HG03060 (cell line): Measurements from ENCODE around the gene FMNL1.

Experiments used
- ATAC-seq: cut with Tn5 transposase; IDR thresholded peaks from one replicate; pipeline ENCODE4 v1.9.1; 2021; ENCODE audit warnings: low read depth, moderate number of reproducible peaks; ENCODE audit not compliant: unreplicated experiment

FMNL1 gene

DNA sequence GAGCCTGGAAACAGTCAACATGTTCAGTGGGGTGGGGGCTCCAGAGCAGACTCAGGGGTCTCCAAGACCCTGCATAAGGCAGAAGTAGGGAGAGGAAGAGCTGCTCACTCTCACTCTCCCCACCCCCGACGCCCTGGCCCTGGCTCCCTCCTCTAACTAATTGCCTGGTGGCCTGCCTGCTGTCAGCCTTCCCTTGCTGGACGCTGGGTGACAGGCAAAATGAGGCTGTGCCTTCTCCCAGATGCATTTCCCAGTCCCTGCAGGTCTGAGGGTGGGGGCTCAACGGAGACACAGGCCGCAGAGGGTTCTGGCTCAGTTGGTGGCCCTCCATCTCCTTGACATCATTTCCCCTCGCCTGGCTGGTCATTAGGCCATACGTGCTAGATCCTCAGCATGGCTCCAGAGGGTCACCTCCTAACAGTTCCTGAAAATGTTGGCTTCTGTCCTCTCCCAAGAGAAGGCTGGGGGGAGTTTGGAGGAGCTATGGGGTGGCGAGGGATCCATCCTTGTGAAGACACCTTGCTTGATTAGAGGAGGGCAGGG lies 1.4 kb downstream of the FMNL1 start:
- ATAC-seq, result no peak

DNA sequence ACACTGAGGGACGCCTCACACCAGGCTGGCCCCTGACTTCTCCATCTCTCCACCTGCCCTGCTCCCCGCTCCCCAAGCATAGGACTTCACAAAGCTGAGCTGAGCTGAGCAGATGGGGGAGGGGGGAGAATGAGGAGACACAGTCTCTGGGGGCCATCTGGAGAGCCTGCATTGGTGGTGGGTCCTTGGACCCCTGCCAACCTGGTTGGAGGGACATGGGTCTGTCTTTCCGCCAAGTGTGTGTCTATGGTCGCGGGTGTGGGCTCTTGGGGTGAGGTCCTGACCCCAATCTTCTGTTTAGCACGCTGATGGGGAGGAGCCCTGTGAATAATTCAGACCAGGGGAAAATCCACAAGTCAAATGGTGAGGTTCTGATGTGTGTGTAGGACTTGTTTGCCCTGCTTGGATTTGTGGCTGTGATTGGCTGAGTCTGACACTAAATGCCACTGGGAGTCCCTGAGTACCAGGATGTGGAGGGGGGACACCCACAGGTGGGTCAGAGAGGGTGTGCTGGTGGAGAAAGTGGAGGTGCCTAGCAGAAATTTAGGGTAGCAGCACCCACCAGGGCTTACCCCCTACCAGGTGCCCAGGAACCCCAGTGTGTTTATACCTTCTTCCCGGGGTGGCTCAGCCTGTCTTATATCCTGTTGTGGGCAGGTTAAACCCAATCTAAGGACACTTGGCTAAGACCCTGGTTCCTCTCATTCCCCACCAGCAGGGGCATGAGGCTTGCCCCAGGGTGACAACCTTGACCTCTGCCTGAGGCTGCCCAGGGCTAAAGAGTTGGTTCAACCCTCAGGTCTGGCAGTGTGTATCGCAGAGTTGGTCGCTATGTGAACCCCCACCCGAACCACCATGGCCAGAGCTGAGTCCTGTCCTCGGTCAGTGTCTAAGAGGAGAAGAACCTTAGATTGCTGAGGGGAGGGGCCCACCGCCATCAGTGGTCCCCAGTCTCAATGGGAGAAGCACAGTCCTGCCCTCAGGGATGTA lies 2.1 kb downstream of the FMNL1 start:
- ATAC-seq, result no peak

DNA sequence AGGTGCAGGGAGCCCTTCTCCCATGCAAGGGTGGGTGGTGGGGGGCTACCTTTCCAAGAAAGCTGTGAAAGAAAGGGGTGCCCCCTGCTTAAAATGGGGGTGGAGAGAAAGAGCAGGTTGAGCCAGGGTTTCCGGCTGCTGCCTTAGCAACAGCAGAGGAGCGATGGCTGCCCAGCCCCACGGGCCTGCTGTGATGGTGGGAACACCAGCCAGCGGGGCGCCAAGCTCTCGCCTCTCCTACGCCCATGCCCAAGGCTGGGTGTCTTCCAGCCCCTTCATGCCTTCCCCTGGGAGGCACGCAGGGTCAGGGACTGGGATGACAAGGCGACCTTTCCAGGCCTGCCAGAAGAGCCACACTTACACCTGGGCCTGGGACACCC lies 3.0 kb downstream of the FMNL1 start:
- ATAC-seq, result no peak

DNA sequence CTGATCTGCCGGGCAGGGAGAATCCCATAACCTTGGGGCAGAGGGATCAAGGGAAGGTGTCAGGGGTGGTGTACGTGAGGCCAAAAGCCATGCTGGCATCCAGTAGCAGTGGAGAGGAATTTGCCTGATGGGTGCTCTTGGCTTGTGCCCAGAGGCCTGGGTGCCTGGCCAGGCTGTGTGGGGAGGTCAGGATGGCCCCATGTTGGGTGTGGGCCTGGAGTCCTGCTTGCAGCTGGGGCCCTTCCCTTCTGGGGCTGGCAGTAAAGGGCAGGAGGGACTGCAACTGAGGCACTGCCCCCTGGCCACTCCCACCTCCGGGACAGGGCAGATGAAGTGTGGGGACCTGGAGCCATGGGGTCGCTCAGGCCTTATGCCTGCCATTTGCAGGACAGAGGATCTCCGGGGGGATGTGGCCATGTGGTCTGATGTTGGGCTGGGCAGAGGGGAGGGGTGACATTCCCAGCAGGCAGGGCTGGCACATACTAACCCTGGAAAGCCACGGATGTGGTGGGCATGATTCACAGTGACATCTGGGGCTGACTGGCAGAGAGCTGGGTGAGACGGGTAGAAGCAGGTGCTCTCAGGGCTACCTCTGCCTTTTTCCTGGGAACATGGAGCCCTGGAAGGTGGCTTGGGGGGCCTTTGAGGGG lies 3.5 kb downstream of the FMNL1 start:
- no peak for ATAC-seq

DNA sequence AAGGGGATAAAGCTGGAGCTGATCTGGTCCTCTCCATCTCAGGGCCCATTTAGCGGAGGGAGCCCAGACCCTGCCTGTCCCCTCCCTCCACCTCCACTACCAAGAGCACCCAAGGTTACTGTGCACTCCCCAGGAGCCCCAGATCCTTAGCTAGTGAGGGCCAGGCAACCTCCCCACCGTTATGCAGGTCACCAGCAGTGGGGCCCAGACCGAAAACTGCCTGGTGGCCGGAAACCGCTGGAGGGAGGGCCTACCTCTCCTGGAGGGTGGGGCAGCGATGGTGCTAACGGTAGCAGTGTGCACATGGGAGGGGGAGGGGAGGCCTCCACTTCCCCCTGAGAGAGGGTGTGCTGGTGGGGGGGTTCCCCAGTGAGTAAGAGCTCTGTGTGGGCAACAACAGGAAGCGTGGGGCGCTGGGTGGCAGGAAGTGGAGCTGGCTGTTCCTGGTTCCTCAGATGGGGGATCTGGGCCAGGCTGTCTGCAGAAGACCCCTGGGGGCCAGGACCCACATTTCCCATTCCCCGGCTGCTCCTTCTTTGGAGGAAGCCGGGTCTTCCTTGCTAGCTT lies 4.4 kb downstream of the FMNL1 start:
- peak; percentile 35 for ATAC-seq

DNA sequence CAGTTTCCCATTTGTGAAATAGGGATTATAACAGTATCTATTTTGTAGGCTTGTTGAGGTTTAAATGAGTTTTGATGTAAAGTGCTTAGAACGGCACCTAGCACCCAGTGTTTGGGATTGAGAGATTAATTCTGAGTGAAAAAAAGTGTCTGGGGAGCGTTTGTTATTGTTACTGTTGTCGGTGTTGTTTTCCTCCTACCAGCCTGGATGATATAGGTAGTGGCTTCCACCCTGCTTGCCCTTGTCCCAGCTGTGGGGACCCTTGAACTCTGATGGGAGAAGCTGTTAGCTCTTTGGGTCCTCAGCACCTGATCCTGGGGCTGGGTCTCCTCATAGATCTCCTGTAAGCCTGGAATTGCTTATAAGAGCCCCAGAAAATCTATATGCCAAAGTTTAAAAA lies 4.9 kb downstream of the FMNL1 start:
- ATAC-seq, result no peak

DNA sequence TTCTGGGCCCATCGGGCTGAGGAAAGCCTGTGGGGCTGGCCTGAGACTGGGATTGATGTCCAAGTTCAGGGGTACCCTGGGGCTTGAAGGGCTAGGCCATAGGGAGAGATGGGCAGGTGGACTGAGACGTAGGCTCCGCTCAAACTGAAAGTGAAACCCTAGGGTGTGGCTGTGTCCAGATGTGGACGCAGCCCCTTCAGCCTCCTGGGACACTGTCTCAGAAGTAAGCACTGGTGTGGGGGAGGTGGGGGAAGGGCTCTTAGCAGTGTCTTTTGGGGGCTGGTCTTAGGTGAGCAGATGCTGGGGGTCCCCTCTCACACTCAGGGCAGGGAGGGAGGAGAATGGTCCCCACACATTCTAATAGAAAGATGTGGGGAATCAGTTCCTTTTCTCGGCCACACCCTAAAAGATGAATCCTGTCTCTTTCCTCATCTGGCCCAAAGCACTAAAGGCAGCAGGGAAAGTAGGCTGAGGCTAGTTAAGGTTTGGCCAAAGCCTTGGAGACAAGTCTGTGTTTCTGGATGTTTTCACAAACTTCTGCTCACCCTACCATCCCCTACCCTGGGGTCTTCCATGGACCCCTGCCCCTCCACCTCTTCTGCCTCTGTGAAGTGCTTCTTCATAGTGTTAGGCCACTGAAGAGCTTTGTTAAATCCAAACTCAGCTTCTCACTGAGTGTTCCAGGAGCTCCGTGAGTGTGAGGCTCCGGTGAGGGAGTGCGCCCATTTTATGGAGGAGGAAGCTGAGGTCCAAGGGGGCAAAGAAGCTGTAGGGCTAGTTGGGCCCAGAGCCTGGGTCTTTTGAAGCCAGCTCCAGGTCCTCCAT lies 5.6 kb downstream of the FMNL1 start:
- ATAC-seq, result no peak

DNA sequence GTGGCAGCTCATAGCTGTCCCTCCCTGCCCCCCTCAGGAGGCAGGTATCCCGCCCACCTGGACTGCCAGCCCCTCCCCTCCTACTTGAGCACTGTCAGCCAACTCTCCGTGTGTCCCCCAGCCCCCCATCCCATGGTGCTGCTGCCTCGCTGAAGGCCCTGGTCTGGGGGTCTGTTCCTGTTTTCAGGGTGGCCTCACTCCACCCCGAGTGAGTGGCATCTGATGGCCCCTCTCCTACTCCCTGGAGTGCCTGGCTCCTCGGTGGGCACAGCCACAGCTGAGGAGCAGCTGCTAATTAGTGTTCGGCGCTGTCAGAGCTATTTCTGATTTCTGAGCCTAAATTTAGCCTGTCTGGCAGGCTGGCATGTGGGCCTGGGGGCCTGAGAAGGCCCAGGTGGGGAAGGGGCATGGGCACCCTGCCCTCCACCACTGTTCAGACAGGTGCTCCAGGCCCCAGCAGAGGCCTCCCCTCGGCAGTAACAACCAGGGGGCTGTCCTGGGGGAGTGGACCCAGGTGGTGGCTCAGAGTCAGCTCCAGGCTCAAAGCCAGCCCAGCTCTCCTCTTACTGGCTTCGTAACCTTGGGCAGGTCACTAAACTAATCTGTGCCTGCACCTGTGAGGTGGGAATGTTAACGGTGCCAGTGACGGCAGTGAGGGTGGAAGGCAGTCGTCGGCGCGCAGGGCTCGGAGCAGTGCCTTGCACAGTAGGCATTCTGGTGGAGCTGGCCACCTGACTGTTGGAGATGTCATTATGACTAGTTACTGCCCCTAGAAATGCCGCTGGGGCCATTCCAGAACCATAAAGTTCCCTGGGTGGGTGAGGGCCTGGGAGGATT lies 6.5 kb downstream of the FMNL1 start:
- no peak for ATAC-seq

DNA sequence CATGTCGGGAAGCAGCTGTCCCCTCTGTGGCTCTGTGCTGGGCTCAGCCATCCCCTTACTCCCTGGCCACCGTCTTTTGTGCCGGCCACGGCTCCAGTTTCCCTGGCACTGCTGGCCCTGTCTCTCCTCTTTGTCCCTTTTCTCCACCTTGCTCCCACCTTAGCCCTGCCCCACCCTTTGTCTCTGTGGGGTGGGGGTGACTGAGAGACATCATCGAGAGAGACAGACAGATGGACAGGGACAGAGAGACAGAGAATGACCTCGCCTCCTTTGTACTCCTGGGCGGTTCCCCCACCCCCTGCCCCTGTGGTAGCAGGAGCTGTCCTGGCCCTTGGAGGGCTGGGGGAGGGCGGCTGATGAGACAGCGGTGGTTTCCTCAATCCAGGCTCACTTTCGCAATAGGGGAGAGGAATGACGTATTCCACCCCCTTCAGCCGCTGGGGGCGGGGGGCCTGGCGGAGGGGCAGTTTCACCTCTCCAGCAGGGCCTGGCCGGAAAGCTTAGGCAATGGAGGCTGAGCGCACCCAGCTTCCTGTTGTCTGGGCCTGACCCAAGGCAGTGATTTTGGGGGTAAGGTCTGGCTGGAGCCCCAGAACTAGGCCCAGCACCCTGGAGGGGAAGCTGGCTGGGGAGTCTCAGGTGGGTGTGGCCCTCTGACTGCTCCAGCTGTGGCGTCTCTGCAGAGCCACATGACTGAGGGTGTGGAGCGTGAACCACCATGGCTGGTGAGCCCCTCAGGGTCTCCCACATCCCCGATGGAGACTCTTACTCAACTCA lies 7.3 kb downstream of the FMNL1 start:
- ATAC-seq, result no peak

DNA sequence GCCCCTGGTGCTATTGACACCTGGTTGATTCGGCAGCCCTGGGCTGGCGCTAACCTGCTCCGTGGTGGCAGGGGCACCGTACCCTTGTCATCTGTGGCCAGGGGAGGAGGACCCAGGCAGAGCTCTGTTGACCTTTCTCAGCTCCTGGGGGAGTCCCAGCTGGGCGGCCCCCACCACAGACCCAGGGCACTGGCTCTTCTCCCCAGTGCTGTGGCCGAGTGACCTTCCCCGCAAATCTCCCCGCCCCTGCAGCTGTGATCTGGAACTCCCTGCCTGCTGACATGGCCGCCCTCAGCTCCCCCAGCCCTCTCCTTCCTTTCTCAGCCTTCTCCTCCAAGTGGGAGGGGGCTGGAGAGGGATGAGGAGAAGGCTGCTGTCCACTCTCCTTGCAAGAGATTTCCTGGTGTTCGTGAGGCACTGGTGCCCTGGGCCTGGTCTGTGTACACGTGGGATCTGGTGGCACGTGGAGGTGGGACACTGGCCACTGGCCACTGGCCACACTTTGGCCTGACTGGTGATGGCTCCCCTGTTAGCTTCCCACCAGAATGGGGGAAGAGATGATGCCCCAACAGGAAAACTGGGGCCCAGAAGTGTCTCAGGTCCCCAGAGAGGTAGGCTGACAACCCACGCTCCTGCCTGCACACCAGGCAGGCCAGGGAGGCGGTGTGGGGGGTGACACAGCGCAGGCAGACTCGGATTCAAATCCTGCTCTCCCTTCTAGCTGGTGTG lies 8.2 kb downstream of the FMNL1 start:
- ATAC-seq, result no peak

DNA sequence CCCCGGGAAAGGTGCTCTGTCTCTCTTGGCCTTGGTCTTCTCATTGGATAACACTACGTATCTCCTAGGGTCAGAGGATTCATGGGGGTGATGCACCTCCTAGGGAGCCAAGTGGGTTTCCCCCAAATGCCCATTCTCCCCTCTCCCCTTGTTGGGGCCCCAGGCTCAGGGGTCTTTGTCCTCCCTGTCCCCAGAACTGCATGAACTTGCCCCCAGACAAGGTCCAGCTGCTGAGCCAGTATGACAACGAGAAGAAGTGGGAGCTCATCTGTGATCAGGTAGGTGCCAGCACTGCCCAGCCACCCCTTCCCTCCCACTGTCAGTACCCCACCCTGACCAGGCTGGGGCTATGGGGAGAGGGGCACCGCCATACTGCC lies 8.7 kb downstream of the FMNL1 start:
- no peak for ATAC-seq

DNA sequence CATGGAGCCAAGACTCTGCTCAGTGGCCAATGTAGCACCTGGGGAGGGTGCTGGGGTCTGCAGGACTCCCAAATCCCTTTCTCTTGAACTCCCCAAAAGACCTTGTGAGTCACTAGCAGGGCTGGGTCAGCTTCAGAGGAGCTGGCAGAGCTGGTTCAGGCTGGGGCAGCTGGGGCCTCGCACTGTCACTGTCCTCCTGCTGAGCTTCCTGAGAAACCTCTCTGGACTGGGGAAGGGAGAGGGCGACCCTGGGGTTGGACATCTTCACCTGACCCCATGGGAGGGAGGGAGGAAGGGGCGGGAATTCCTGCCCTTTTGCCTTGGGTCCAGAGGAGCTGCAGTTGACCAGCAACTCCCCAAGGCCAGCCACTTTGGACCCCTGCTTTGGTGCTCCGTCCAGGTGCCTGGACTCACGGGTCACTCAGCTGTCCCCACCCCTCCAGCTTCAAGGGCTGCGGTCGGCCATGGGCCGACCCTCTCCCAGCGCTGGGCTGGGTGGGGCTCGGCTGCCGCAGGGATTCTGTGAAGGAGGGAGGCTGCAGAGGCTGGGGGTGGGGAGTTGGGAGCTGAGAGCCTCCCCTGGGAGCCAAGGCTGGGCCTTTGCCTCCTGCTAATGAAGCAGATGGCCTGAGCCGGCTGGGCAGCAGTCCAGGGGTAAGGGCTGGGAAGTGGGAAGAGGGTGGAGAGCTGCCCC lies 9.2 kb downstream of the FMNL1 start:
- ATAC-seq, result no peak

DNA sequence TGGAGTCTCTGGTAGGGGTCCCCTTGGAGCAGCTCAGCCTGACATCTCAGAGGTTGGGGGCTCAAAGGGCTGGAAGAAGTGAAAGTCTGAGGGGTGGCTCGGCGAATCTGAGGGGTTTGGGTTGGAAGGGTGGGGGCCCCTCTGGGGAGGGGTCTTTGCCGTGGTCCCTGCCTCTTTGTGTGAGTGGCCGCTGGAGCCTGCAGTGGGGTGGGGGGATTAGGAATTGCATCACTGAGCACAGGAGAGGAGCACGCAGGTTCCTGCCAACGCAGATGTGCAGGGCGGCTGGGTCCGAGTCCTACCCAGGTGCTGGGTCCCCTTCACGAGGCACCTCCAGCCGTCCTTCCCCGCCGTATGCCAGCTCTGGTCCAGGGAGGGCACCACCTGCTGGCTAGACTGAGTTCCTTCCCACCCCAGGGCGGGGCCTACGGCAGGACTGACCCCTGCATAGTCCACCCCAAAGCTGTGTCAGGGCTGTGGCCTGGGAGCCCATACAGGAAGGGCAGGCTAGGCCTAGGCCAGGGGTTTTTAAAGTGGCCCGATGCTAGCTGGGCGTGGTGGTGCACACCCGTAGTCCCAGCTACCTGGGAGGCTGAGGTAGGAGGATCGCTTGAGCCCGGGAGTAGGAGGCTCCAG lies 9.9 kb downstream of the FMNL1 start:
- ATAC-seq, result no peak

DNA sequence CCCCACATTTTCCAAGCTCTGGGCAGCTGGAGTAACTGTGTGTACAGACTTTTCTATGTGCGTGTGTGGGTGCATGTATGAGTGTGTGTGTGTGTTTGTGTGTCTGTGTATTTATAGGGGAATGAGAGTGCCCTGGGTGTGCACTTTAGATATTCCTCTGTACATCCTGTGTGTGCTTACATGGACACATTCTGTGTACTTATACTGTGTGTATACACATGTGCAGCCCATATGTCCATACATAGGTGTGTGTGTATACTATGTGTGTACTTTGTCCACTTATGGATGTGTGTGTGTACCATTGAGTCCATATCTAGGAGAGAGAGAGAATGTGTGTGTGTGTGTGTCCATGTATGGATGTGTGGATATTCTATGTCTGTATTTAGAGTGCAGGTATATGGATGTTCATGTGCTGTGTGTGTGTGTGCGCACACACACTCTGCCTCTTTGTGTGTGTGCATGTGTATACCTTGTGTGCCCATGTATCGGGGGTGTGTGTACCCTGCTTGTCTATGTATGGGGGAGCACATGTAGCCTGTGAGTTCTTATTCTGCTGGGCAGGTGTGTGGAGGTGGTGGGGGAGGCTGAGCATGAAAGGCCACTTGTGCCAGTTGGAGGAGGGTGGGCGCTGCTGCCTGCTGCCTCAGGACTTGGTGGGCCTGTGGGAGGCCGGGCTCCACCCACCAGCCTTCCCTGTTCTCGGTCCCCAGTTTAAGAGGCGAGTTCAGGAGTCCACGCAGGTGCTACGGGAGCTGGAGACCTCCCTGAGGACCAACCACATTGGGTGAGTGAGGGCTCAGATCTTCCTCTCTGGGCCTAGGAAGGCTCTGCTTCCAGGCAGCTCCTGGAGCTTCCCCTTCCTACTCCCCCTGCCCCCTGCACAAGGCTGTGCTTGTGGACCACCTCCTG lies 11.1 kb downstream of the FMNL1 start:
- no peak for ATAC-seq

DNA sequence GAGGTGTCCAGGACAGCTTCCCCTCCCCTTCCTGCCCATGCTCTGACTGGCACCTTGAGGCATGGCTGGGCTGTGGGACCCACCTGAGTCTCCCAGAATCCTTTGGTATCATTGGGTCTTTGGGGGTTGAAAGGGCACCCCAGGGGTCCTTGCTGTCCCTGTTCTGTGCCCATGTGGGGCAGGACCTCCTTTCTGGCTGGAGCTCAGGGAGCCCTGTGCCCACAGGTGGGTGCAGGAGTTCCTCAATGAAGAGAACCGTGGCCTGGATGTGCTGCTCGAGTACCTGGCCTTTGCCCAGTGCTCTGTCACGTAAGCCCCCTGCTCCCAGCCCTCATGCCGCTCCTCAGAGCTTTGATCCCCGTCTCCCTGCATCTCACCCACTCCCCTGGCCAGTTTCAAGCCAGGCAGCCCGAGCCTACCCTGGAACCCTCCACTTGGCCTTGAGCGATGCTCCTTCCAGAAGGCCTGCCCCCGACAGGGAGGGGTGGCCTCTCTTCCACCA lies 11.8 kb downstream of the FMNL1 start:
- no peak for ATAC-seq
